GM19324 (cell line): ENCODE measurements around the gene KCP.

Experiments
- ATAC-seq: cut with Tn5 transposase; IDR thresholded peaks from one replicate; pipeline ENCODE4 v1.9.1; 2021; ENCODE audit warnings: mild to moderate bottlenecking, moderate library complexity; ENCODE audit not compliant: unreplicated experiment, low FRiP score

The KCP gene

GRCh38 chr7:128939075-128939860 lies 28.8 kb upstream of the KCP start:
- no peak for ATAC-seq

DNA sequence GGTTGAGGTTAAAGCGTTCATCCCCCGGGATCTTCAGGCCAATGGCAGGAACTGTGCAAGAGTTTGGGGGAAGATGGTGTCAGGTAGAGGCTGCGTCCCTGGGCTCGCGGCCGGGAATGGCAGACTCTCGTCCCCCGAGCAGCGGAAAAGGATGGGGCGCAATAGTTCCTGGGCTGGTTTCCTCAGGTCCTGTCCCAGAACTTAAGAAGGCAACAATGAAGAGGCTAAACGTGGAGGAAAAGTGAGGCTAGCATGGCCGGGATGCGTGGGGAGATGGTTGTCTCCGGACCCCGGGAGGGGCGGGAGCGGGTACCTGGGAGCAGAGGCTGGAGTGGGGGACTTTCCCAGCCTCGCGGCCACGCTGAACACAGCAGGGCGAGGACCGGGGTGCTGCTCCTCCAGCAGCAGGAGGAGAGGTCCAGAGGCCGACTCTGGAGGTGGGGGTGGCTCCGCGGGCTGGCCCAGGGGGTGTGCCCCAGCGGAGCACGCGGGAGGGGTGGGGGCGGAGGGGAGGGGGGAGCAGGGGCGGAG lies 28.1 kb upstream of the KCP start:
- ATAC-seq = no peak

GRCh38 chr7:128937647-128938543 lies 27.4 kb upstream of the KCP start, which contains the start of gene IRF5:
IRF5 (plus strand) TSS chr7:128937927; CDS start chr7:128942082, 4,155 bp downstream.
- peak; percentile 27 for ATAC-seq

GRCh38 chr7:128937271-128937646 lies 26.8 kb upstream of the KCP start:
- no peak for ATAC-seq

DNA sequence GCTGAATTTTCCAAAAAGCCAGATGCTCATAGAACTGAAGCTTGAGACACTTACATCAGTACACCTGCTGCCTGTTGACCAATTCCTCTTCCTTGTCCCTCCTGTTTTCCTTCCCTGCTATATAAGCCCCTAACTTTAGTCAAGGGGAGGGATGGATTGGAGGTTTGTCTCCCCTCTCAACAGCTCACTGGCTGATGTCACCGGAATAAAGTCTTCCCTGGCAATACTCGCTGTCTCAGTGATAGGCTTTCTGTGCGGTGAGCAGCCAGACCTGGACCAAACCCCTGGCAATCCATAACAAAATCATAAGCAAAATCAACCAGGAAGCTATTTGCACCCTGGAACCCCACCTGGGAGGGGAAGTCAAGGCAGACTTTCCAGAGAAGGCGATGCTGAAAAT lies 26.3 kb upstream of the KCP start:
- no peak for ATAC-seq

DNA sequence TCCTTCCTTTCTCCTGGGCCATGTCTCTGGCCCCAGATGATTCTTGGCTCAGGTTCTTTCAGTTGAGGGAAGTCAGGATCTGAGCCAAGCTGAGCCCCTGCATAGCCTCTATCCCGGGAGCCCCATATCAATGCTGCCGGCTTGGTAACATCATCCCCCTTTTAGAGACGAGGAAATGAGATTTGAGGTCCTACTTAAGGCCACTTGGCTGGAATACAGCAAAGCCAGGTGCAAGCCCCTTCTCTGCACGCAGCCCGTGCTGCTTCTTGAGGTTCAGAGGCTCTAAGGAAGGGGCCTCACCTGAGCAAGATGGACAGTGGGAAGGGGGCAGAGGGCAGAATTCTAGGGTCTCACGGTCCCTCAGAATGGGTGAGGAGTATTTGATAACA lies 24.8 kb upstream of the KCP start:
- no peak for ATAC-seq

DNA sequence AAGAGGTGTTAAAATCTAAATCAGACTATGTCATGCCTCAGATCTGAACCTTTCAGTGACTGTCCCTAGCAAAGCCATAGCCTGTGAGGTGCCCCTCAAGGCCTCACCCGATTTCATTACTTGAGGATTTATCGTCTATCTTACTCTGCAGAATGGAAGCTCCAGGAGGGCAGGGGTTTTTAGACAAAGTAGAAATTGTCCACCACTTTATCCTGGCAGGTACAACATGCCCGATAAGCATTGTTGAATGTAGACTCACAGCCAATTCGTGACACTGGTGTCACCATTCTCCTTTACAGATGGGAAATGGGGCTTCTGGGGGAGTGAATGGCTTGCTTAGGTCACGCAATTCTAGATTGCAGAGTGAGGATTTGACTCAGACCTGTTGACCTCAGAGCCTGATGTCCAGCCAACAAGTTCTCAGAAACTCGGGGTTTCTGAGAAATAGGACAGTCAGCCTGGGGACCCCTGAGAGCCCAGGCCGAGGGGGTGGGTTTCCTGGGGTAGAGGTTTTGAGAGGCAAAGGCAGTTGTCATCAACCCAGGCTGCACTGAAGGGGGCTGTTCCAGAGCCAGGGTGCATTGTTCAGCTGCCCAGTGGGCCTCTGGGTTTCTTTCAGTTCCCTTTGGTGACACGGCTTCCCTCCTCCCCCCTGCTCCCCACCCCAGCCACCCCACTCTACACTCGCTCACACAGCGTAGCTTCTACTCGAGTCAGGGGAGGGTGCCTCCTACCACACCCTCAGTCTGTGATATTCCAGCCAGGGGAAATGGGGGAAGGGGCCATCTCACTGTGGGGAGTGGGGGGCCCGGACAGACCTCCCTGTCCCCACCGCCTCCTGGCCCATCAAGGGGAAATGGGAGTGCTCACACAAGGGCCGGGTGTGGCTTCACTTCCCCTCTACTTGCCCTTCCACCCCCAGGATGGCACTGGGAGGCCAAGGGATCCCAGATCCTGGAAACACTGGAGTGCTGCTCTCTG lies 24.1 kb upstream of the KCP start:
- ATAC-seq = no peak

DNA sequence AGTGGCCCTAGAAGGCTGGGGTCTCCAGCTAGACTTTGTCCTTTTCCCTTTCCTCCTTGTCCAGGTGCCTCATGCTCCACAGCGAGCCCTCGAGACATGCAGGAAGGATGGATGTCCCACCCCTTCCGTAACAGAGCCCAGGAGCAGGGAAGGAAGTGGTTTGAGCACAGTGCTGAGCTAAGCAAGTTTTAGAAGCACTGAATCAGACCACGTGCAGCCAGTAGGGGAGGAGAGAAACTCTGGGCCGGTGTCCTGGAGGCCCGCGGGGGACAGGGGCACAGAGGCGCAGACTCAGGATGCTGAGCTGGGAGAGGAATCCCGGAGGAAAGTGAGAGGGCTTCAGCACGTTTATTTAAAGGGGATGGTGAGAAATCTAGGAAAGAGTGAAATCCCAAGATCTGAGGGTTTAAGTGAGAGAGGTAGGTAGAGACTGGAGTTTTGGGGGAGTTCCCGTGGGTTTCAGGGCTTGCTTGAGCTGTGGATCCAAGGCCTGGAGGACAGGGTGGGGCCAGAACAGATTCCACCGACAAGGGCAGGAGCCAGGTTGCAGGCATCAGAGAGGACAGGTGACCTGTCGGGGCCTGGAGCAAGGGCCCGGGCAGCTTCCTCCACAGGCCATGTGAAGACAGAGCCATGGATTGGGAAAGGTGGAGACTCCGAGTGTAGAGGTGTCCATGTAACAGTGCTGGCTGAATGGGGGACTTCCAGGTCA lies 22.8 kb upstream of the KCP start:
- ATAC-seq = no peak

GRCh38 chr7:128932862-128933179 lies 22.3 kb upstream of the KCP start:
- ATAC-seq = no peak

DNA sequence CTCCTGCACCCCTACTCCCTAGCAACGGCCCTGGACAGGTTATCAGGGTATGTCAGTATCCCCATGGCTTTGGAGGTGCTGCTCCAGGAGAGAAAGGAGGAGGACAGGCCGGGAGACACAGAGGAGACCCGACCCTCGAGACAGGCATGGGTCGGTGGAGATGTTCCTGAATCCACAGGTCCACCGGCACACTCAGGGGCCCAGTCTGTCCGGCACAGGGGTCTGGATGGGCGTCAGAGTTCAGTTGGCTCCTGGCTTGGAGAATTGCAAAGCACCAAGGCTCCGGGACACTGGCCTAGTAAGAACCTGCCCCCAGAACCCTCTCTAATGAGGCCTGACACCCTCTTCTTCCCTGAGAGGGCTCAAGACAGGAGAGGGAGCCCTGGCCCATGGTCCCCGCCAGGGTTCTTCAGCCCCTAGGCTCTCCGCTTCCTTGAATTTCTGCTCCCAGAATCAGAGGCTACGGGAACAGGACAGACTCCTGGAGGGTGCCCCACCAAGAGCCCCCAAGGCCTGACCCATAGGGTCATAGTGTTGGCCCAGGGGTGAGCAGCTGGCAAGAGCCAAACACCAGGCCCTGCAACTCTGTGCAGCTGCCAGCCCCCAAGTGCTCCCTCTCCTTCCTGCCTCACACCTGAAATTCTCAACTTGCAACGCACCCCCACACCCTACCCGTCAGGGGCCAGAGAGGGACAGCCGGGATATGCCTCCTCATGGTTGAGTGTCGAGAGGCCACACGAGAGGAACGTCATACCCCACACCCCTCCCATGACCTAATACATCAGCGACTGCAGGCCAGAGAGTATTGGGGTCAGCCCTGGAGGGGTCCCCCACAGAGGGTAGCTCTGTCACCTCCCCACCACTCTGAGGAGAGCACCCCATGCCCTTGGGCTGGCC lies 21.7 kb upstream of the KCP start:
- ATAC-seq = no peak

DNA sequence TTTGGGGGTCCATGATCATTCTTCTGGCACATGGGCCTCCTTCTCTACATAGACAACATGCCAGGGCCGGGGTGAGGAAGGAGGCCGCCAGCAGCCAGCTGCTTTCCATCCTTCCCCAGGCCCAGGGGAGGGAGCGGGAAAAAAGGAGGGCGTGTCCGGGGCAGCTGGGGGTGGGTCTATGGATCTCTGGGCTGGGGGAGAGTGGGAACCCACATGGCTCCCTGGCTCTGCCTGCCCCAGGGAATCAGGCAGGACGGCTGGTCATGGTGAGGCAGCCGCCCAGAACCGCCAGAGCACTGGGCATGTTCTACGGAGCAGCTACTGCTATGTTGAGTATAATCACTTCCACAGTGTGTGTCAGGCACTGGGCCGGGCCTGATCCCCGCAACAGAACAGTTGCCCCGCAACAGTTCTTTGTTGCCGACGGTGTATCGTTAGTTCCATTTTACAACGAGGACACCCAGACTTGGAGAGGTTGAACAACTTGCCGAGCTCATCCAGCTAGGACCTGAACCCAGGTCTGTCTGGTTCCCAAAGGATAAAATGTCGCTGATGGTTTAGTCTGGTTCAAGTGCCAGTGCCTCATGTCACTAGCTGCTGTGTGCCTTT lies 20.8 kb upstream of the KCP start:
- no peak for ATAC-seq

- ATAC-seq = no peak
Measured at GRCh38 chr7:128928882-128929788, 18.6 kb upstream of the KCP start.

DNA sequence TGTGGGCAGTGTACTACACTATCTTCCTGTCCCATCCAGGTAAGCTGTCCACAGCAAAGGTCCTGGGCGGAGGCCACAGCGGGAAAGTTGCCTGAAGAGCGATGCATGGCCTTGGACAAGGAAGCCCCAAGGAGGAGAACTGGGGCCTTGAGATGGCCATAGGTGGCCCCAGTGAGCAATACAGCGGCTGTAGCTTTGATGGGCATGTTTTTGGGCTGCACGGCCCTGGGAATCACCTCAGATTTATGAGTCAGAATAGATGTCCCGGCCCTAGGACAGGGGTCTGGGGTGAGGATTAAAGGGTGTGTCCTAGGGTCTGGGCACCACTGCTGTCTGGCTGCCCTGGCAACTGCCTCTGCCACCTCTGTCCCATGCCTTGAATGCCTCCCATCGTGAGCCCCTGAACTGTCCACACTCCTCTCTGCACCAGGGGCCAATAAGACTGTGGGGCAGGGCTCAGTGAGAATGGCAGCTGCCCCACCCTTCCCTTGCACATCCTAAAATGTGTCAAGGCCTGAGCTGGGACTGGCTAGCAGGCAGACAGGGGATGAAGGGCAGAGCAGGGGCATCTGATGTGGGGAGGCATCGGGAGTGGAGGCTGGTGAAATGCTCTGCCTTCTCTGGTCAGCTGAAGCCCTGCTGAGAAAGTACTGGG lies 17.8 kb upstream of the KCP start:
- no peak for ATAC-seq

DNA sequence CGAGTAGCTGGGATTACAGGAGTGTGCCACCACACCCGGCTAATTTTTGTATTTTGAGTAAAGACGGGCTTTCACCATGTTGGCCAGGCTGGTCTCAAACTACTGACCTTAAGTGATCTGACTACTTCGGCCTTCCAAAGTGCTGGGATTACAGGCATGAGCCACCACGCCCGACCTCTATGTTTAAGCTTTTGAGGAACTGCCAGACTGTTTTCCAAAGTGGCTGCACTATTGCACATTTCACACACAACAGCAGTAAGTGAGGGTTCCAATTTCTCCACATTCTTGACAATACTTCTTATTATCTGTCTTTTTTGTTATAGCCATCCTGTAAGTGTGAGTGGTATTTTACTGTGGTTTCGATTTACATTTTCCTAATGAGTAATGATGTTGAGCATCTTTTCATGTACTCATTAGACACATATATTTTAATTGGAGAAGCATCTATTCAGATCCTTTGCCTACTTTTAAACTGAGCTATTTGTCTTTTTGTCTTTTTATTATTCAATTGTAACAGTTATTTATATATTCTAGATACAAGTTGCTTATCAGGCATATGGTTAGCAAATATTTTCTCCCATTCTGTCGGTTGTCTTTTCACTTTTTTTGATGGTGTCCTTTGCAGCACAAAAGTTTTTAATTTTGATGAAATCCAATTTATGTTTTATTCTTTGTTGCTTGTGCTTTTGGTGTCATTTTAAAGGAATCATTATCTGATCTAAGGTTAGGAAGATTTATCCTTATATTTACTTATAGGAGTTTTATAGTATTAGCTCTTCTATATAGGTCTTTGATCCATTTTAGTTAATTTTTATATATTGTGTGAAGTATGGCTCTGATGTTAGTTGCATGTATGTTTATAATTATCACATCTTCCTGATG lies 14.4 kb upstream of the KCP start:
- ATAC-seq = no peak

GRCh38 chr7:128923411-128923800 lies 12.9 kb upstream of the KCP start:
- no peak for ATAC-seq
